HG02571 (cell line): Measurements from ENCODE around the gene CST5.
"Not testable (repeated sequence)": the region's sequence is repeated elsewhere in the genome, so short reads cannot be mapped to it uniquely, and the experiment has no call there.

Experiments used
- ATAC-seq: cut with Tn5 transposase; IDR thresholded peaks from one replicate; pipeline ENCODE4 v1.9.1; 2021; ENCODE audit warnings: mild to moderate bottlenecking, moderate library complexity; ENCODE audit not compliant: unreplicated experiment

Gene CST5

DNA sequence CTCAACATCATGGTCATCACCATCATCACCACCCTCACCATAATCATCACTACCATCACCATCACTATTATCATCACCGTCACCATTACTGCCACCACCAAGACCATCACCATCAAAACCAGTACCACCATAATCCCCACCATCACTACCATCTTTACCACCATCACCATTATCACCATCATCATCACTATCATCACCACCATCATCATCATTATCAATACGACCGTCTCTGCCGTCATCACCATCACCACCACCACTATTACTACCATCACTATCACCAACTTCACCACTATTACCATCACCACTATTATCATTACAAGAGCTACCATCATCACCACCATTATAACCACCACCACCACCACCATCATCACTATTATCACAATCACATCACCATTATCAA lies 11.3 kb upstream of the CST5 start:
- not testable (repeated sequence) for ATAC-seq

DNA sequence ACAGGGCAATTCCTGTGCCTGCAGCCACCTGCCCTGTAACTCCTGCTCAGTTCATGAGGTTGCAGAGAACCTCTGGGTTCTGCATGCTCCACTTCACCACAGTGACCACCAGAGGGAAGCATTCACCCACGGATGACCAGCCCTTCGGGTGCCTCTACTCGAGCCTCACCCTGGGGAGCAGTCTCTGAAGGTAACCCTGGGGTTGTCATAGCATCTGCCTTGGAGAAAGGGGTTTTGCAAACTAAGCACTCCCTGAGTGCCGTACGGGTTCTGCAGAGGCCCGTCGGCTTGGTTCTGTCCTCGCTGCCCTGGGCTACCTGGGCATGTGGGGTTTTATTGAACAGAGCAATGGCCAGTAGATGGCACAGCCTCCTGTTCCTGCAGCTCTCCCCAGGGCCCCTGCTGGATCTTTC lies 10.2 kb upstream of the CST5 start:
- no peak for ATAC-seq

DNA sequence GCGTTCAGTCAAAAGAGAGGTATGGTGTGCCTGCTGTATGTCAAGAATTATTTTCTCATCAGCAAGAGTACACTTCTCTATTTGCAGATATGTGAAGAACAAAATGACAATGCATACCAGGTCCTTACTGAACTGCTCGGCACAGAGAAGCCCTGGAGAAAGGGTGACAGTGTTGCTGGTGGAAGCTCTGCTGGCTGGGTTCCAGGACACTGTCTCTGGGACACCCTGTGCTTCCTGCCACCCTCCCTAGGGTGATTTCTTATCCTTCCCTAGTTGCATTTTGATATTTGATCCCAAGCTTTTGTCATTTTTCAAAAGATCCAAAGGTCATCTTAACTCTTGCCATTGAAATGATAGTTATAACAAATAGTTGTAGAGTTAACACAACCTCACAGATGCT lies 8.3 kb upstream of the CST5 start:
- no peak for ATAC-seq

DNA sequence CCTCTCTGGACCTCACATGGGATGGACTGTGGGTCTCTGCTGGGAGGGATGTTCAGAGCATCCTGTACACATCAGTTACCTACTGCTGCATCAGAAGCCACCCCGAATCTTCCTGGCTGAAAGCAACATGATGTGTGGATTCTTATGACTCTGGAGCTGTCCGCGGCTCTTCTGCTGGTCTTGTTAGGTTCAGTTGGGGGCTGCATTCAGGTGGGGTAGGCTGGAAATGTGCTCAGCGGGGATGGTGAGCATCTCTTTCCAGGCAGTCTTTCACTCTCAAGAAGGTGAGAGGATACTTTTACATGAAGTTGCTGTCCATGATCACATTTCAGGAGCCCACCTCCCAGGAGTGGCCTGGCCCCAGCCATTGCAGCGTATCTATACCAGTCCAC lies 5.2 kb upstream of the CST5 start:
- ATAC-seq = no peak

DNA sequence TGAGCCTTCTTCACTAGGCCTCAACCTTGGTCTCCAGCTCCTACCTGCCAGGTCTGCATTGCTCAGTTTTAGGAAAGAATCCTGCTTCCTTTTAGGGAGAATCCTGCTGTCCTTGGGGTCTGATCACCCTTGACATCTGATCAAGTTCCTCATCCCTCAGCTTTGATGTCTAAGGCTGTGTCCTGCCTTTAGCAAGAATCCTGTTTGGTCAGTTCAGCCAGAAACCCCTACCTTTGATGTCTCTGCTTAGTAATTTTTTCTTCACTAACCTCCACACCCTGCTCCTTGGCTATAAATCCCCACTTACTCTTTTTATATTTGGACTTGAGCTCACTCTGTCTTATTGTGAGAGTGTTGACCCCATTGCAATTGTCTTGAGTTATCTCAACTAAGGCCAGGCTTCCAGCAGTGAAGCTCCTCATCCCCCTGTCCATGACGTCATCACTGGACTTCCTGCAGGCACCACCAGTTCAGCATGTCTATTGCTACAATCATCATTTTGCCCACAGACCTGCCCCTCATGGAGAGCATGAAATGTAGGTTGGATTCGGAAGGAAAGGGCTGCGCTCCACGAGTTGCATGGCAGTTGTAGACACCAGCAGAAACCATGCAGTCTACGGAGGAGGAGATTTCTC lies 4.7 kb upstream of the CST5 start:
- no peak for ATAC-seq

DNA sequence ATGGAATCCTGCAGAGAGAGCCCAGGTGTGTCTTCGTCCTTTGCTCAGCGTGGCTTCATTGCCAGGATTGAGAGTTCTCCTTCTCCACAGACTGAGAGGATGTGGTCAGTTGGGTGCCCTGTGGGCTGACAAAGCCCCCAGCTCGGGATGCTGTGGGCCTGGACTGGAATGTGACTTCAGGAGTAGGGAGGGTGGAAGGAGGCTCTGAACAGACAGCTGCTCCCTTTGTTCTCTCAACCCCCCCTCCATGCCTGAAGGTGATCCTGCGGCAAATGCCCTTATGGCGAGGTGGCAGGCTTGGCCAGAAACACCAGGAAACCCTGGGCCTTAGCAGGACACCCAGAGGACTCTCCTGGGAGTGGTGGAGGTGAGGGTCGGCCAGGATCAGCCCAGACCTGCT lies 1.8 kb upstream of the CST5 start:
- no peak for ATAC-seq

DNA sequence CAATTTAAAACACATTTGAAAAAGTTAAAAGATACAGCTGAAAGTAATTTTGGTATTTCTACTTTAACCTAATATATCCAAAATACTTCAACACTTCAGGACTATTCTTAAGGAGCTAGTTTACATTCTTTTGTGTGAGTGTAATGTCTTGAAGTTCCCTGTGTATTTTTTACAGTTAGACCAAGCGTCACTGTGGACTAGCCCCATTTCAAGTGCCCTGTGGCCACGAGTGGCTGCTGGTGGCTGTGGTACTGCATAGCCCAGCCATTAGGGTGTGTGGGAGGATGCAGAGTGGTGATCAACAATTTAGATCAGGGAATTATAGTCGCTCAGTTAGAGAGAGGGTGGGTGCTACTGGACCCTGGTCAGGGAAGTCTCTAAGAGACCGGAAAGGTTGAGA lies 869 bp upstream of the CST5 start:
- no peak for ATAC-seq

DNA sequence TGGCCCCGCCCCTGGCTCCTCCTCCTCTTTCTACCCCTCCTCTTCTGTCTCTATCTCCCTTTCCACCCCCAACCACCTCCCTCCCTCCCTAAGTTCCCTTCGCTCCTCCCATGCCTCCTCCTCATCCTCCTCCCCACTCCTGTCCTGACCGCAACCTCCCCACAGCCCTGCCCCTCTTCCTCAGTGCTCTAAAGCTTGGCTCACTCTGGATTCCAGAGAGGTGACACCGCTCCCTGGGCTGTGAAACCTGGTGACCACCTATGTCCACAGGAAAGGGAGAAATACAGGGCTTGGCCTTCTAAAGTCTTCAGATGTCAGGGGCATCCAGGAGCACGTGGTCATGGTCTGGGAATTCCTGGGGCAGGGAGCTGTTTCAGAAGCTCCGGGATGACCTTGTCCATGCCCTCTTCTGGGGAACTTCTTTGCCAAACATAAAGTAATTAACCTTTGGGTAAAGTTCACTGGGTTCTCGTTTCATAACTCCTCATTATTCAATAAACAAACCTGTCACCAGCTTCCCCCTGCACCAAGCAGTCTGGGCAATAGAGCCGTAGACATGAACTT lies 345 bp upstream of the CST5 start:
- ATAC-seq = no peak

DNA sequence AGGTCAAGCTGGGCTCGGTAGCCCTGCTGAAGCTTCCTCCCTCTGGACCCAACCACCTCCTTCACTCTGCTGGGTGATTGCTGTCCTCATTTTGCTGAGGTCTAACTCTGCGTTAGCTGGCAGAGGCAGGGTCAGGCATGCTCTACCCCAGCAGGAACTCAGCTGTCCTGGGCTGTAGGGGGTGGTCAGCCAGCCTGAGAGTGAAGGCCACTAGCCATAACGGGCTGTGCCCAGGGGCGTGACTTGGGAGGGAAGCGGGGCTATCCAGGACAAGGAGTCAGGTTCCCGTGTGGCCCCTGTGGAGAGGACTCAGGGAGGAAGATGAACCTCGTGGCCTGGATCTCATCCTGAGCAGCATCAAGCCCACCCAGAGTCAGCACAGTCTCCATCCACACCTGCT lies 761 bp downstream of the CST5 start:
- ATAC-seq = no peak

DNA sequence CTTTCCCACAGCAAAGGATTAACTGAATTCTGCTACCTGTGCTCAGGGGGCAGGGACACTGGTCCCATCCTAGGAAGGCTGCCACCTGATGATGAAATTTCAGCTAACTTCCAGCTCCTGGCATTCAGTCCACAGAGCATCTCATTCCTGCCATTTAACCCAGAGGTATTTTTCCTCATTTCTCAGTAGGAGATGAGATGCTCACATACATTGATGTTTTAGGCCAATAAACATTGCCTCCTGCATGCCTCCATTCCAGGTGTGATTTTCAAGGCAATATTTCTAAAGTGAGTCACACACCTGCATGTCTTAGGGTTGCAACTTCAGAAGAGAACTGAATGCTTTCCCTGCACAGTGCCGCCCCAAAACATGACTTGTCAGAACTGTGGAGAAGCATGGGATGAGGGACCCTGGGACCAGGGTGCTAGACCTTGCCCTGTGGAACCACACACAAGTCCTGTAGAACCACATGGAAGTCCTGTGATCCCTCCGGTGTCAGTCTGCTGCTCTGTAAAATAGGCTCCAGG lies 1.5 kb downstream of the CST5 start:
- ATAC-seq = not testable (repeated sequence)

DNA sequence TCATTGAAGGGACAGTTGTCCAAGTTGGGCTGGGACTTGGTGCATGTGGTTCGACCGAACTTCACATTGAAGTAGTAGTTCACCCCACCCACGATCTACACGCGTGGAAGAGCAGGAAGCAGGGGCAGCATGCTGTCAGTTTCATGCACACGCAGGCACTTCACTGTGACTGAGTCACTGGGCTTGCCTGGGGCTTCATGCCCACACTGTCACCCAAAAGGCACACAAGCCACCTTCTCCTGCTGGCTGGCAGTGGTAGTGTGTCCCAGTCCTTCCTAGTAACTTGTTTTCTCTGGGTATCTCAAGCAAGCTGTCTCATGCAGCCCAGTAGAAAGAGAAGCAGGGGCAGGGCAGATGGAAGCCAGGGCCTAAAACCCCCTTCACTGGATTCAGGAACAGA lies 2.0 kb downstream of the CST5 start:
- ATAC-seq = no peak

DNA sequence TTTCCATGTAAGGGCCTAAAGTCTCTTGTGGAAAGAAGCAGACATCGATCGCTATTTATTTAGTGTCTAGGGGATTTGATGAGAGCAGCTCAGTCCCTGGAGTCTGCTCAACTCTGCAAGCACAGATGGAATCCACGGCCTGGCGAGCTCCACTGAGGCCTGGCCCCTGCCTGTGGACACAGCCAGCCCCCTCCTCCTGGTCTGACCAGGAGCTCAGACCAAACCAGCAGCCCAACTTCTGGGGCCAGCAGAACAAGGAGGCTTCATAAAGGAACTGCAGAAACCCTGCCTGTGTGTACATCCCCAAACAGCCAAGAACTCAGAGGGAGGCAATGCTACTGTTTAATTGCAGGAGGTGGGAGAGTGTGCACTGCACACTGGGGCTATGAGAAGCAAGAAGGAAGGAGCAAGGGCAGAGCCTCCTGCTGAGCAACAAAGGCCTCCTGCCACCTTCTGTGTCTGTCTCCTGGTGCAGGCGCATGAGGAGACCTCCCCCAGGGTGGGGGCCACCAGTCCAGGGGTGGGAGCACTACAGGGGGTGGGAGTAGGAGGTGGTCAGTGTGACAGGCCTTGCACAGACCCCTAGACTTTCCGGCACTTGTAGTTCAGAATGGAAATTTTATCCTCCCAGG lies 3.8 kb downstream of the CST5 start:
- ATAC-seq = no peak

DNA sequence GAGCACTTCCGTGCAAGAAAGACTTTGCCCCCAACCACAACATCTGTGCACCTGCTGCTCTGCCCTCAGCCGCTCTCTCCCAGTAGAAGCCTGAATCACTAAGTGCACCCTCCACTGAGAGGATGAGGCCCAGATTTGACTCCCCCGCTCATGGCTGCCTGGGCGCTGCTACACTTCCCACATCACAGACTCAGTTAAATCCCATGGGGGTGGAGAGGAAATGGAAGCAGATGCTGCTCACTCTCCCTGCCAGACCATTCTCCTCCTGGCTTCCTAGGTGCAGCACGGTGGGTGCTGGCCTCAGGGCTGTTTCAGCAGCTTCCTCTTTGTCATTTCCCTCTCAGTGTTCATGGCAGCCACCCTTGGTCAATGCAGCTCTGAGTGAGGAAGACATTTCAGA lies 4.8 kb downstream of the CST5 start:
- ATAC-seq = no peak

DNA sequence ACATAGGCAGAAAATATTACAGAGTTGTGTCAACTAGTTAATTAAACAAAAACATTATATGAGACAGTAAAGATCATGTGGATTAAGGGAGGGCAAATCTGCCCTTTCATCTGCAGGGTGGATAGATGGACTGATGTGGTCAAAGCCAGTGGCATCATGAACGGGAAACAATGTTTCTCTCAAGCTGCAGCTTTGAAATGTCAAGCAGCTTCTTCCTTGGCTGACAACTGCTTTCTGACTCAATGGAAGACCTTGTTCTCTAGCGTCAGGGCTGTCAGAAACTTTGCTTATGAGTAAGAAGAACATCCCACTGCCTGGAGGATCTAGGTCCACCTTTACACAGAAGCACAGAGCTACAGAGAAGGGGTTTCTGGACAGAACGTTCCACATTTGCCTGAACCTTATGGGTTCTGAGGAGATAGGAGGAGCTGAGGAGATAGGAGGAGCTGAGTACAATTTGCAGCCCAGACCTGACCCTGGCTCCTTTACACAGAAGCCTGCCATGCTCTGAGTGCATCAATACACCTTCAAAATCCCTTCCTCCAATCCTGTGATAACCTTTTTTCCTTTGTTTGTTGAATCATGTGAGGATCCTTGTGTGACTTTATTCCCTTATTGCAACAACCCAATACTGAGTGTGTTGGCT lies 6.1 kb downstream of the CST5 start:
- ATAC-seq = no peak

DNA sequence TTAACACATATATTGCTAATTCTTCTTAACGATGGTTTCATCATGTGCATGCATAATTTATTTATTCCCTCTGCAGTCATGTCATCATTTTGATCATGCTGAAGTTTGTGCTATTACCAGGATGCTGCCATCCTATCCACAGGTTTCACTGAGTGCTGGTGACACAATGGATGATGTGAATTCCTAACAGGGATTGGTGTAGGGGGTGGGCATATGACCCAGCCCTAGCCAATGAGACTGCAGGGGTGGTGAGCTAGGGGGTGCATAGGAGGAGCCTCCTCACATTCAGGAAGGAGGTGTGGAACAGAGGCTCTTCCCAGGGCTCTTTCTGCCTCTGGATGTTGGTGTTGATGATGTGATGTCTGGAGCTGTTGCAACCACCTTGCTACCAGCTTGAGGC lies 7.5 kb downstream of the CST5 start:
- no peak for ATAC-seq

DNA sequence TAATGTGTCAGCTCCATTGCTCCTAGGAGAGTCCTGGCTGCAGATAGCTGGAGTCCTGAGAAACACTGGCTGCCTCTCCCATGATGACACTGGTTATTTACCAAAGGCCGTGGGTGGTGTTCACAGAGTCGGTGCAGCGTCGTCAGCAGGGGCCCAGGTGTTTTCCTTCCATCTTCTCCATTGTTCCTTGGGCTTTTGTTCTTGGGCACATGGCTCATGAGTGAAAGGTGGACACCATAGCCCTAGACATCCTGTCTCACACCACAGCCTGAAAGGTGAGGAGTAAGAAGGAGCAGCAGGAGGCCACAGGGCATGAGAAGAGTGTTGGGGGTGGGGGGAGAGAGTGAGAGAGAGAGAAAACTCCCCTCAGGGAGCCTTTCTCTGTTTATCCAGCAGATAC lies 9.1 kb downstream of the CST5 start:
- ATAC-seq = no peak

DNA sequence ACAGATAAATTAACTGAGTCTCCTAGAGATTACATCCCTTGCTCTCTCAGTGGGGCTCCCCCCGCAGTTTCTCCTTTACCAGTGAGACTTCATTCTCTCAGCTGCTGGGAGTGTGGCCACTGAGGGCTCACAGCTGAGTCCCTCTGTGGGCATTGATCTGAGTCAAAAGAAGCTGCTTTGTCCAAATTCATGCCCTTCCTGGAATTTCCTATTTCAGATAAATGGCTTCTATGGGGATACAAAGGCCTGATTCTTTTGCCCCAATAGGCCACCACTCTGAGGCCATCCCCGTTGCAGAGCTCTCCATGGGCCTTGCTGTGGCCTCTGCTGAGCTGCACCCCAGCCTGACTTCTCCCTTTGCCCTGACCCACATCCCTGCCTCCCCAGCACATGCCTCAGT lies 10.0 kb downstream of the CST5 start:
- no peak for ATAC-seq

DNA sequence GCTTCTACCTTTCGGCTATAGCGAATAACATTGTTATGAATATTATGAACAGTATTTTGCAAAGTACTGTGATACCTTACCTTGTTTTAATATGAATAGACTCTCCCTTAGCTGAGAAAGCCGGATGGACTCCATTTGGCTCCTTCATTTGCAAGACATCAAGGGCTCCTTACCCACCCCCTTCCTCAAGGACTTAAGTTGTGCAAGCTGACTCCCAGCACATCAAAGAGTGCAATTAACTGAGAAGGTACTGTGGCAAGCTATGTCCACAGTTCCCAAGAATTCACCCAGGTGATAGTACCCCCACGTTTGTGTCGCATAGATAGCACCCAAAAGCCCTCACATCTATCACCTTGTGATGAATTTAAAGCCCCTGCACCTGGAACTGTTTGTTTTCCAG lies 11.2 kb downstream of the CST5 start:
- ATAC-seq = no peak

DNA sequence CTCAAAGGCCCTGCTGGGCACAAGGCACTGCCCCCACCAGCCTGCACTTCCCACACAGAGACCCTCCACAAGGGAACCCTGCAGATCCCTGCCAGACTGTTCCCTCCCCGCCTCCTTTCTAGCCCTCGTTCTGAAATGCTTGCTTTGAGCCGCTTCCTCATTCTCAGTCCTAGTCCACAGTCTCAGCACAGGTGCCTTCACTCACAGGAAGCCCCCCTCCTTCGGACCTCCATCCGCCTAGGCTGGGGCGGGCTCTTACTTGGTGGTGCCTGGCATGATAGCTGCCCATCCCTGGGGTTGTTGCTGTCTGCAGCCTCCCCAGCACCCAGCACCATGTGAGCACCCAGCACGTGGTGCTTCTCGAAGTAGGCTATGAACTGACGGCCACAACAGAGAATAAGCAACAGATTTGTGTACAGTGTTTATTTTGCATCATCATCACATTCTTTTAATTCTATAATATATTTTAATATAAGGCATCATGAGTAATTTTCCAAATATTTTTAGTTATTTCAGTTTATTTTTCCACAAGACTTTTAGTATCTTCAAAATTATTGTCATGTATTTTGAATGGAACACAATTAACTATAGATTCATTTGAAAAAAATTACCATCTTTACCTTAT lies 12.3 kb downstream of the CST5 start:
- ATAC-seq = no peak

DNA sequence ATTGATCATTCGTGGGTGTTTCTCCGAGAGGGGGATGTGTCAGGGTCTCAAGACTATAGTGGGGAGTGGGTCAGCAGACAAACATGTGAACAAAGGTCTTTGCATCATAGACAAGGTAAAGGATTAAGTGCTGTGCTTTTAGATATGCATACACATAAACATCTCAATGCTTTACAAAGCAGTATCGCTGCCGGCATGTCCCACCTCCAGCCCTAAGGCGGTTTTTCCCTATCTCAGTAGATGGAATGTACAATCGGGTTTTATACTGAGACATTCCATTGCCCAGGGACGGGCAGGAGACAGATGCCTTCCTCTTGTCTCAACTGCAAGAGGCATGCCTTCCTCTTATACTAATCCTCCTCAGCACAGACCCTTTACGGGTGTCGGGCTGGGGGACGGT lies 18.8 kb downstream of the CST5 start:
- not testable (repeated sequence) for ATAC-seq

DNA sequence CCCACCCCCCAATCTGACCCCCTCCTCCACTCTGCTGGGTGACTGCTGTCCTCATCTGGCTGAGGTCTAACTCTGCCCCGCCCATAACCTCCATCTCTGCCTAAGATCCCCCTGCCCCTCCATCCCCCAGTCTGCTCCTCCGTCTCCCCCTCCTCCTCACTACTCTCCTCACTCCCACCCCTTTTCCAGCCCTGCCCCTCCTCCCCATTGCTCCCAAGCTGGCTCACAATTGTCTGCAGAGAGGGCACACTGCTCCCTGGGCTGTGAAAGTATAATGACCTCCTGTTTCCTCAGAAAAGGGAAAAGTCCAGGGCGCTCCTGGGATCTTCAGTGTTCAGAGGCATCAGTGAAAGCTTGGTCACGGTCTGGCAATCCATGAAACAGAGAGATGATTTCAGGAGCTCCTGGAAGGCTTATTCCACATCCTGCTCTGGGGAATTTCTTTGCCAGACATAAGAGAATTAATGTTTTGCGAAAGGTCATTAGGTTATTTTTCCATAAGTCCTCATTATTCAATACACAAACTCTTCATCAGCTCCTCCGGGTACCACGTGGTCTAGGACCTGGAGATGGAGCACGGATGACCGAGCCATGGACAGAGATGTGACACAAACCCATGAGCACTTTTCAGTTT lies 21.5 kb downstream of the CST5 start:
- no peak for ATAC-seq
